ENCODE measurements around the gene MYRFL. TPM values are rescaled to one million over a fixed set of nuclear protein-coding genes. Genes with fewer than 3 reads are reported as not detected.

MYRFL gene
- total and polyA plus RNA-seq, 2 of the 8 experiments (the other 6 are each of a cell fraction or from before 2014, with no cell fraction given): 1.1 to 2.0 TPM

DNA sequence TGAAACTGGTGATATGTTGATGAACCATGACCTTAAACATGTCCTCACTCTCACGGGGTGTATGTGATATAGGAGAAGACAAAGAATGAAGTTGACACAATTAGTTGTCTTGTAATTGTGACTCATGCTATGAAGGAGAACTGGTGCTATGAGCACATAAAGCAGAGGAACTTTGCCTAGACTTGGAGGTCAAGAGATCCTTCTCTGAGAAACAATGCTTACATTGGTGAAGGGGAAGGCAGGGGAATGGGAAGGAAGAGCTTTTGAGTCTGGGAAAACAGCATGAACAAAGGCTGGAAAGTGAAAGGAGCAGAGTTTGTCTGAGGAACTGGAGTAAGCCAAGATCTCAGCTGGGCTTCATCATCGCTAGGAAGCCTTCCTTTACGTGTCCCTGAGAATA, 83.2 kb downstream of the MYRFL start (continued):
- TF ChIP-seq, protein P1, sequence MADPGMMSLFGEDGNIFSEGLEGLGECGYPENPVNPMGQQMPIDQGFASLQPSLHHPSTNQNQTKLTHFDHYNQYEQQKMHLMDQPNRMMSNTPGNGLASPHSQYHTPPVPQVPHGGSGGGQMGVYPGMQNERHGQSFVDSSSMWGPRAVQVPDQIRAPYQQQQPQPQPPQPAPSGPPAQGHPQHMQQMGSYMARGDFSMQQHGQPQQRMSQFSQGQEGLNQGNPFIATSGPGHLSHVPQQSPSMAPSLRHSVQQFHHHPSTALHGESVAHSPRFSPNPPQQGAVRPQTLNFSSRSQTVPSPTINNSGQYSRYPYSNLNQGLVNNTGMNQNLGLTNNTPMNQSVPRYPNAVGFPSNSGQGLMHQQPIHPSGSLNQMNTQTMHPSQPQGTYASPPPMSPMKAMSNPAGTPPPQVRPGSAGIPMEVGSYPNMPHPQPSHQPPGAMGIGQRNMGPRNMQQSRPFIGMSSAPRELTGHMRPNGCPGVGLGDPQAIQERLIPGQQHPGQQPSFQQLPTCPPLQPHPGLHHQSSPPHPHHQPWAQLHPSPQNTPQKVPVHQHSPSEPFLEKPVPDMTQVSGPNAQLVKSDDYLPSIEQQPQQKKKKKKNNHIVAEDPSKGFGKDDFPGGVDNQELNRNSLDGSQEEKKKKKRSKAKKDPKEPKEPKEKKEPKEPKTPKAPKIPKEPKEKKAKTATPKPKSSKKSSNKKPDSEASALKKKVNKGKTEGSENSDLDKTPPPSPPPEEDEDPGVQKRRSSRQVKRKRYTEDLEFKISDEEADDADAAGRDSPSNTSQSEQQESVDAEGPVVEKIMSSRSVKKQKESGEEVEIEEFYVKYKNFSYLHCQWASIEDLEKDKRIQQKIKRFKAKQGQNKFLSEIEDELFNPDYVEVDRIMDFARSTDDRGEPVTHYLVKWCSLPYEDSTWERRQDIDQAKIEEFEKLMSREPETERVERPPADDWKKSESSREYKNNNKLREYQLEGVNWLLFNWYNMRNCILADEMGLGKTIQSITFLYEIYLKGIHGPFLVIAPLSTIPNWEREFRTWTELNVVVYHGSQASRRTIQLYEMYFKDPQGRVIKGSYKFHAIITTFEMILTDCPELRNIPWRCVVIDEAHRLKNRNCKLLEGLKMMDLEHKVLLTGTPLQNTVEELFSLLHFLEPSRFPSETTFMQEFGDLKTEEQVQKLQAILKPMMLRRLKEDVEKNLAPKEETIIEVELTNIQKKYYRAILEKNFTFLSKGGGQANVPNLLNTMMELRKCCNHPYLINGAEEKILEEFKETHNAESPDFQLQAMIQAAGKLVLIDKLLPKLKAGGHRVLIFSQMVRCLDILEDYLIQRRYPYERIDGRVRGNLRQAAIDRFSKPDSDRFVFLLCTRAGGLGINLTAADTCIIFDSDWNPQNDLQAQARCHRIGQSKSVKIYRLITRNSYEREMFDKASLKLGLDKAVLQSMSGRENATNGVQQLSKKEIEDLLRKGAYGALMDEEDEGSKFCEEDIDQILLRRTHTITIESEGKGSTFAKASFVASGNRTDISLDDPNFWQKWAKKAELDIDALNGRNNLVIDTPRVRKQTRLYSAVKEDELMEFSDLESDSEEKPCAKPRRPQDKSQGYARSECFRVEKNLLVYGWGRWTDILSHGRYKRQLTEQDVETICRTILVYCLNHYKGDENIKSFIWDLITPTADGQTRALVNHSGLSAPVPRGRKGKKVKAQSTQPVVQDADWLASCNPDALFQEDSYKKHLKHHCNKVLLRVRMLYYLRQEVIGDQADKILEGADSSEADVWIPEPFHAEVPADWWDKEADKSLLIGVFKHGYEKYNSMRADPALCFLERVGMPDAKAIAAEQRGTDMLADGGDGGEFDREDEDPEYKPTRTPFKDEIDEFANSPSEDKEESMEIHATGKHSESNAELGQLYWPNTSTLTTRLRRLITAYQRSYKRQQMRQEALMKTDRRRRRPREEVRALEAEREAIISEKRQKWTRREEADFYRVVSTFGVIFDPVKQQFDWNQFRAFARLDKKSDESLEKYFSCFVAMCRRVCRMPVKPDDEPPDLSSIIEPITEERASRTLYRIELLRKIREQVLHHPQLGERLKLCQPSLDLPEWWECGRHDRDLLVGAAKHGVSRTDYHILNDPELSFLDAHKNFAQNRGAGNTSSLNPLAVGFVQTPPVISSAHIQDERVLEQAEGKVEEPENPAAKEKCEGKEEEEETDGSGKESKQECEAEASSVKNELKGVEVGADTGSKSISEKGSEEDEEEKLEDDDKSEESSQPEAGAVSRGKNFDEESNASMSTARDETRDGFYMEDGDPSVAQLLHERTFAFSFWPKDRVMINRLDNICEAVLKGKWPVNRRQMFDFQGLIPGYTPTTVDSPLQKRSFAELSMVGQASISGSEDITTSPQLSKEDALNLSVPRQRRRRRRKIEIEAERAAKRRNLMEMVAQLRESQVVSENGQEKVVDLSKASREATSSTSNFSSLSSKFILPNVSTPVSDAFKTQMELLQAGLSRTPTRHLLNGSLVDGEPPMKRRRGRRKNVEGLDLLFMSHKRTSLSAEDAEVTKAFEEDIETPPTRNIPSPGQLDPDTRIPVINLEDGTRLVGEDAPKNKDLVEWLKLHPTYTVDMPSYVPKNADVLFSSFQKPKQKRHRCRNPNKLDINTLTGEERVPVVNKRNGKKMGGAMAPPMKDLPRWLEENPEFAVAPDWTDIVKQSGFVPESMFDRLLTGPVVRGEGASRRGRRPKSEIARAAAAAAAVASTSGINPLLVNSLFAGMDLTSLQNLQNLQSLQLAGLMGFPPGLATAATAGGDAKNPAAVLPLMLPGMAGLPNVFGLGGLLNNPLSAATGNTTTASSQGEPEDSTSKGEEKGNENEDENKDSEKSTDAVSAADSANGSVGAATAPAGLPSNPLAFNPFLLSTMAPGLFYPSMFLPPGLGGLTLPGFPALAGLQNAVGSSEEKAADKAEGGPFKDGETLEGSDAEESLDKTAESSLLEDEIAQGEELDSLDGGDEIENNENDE (IDR thresholded peaks at IDR 0.05; ENCODE audit: insufficient replicate concordance, low read length): no peak
- no peak for TF ChIP-seq CBX8 (IDR thresholded peaks at IDR 0.05; ENCODE audit: borderline replicate concordance, low read depth, low read length)
